Smooth muscle cell (in vitro differentiated cells): Measurements from ENCODE around the gene WDR74. TPM values are rescaled to one million over a fixed set of nuclear protein-coding genes. Genes with fewer than 3 reads are reported as not detected.

Source experiments
- DNase-seq: peaks from one replicate; lab custom pipeline; 2025; ENCODE audit not compliant: unreplicated experiment; lab: John Stamatoyannopoulos, UW
- H2AFZ ChIP-seq: fragments of 200-600 bp; sonication (generic); 2 replicates; pipeline ENCODE4 v1.6.0; 2016; ENCODE audit warnings: antibody characterized with exemption, low read depth, mild to moderate bottlenecking
- H3F3A ChIP-seq: fragments of 200-600 bp; sonication (generic); 2 replicates; pipeline ENCODE4 v1.6.0; 2017; ENCODE audit warnings: antibody characterized with exemption, low read depth
- H3K27ac ChIP-seq: fragments of 200-600 bp; sonication (generic); 2 replicates; pipeline ENCODE4 v1.5.1; 2016; ENCODE audit warnings: low read depth, mild to moderate bottlenecking
- H3K27me3 ChIP-seq: fragments of 200-600 bp; sonication (generic); 2 replicates; pipeline ENCODE4 v1.6.1; 2016; ENCODE audit warnings: low read depth, mild to moderate bottlenecking
- H3K36me3 ChIP-seq: fragments of 200-600 bp; sonication (generic); 2 replicates; pipeline ENCODE4 v1.5.1; 2016; ENCODE audit warnings: low read depth
- H3K4me1 ChIP-seq: fragments of 200-600 bp; sonication (generic); 2 replicates; pipeline ENCODE4 v1.5.1; 2016; ENCODE audit warnings: low read depth
- H3K4me2 ChIP-seq: fragments of 200-600 bp; sonication (generic); 2 replicates; pipeline ENCODE4 v1.6.0; 2016; ENCODE audit warnings: mild to moderate bottlenecking
- H3K4me3 ChIP-seq: fragments of 200-600 bp; sonication (generic); 2 replicates; pipeline ENCODE4 v1.5.1; 2016; ENCODE audit warnings: mild to moderate bottlenecking
- H3K79me2 ChIP-seq: fragments of 200-600 bp; sonication (generic); 2 replicates; pipeline ENCODE4 v1.6.0; 2016; ENCODE audit warnings: low read depth, mild to moderate bottlenecking
- H3K9ac ChIP-seq: fragments of 200-600 bp; sonication (generic); 2 replicates; pipeline ENCODE4 v1.6.0; 2016; ENCODE audit warnings: low read depth
- H3K9me3 ChIP-seq: fragments of 200-600 bp; sonication (generic); replicated peaks from 2 replicates; pipeline ENCODE4 v1.5.1; 2016; ENCODE audit warnings: low read depth
- H4K20me1 ChIP-seq: fragments of 200-600 bp; sonication (generic); 2 replicates; pipeline ENCODE4 v1.6.0; 2016; ENCODE audit warnings: low read depth
- WGBS: methylation state at CpG from one replicate; pipeline ENCODE4 v1.1.7; 2016; ENCODE audit warnings: low lambda C conversion rate; 5-methylcytosine and 5-hydroxymethylcytosine counted together
- polyA plus RNA-seq: library from polyadenylated mRNA; unstranded; fragments of >200 nt; fragmentation: Nextera tagmentation; extraction: Ambion mirVana; gene quantifications from 2 replicates; pipeline ENCODE4 v1.2.1, GENCODE V29; 2016
- total RNA-seq: library from RNA; depleted of rRNA; stranded (reverse); fragments of >200 nt; gene quantifications from 2 replicates; pipeline ENCODE4 v1.2.3, GENCODE V29; 2014
- TF ChIP-seq, protein P1 (sequence below): fragments of 200-600 bp; sonication (generic); IDR thresholded peaks from 2 replicates; pipeline ENCODE4 v1.5.1; 2017; ENCODE audit warnings: borderline replicate concordance, mild to moderate bottlenecking, antibody characterized with exemption; ENCODE audit not compliant: insufficient read depth, poor library complexity, severe bottlenecking

WDR74 gene
- total and polyA plus RNA-seq, 2 experiments from 2014 or later, result 36.6 to 46.1 TPM

DNA sequence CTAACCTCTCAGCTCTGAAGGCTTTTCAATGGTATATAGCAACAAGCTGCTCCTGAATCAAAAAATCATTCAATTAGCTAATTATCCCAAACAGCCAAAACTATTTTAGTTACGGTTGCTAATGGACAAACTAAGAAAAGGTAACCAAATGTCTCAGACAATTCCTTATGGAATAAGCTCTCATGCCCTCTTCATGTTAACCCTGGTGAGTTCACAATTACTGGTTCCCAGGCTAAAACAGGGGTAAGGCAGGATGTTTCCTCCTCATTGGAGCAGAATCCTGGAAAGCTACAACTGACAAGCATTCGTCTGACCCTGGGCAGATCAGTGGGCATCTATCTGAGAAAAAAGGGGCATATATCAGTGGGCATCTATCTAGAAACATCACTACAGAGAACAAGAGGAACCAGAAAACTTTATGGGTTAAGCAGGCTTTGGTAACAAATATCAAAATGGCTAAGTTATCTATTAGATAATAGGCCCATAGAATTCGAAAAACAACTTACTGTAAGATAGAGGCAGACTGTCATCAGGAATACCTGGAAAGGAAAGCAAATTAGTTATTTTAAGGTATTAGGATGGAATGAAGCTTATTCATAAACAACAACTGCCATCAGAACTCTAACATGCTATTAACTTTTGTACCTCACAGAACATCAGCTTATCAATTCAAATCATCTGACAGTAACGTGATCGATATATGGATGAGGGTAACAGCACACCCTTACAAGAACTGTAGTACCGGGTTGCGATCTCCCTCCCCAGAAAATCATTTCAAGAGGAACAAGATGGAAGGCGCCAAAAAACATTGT is 14.8 kb upstream of the WDR74 start:
- WGBS, result 6% methylated on average over 8 of the region's 8 CpGs

DNA sequence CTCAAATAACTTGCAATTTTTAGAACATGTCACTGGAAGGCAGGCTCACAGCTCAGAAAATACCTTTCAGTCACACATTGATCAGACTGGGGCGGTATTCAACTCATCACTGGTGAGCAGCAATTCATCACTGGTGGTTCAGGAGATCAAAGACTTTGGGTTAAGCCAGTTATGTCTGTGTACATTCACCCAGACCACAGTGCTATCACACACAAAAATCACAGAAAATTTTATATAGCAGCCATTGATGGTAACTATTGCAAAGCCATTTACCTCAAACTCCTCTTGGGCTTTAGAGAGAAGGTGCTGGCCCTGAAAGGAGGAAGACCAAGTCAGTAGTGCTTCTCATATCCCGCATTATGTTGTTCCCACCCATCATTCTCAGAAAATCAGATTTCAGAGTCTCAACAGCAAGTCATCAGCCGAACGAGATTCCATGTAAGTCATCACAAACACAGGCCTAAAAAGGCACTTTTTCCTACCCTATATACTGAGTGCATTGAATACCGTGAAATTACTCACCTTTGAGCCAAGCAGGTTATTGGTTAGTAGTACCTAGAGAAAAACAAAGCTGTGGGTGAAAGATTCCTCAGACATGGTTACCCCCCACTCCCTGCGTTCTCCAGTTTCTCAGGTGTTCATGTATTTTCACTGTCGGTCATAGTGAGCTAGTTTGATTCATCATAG is 14.0 kb upstream of the WDR74 start:
- TF ChIP-seq, protein P1, sequence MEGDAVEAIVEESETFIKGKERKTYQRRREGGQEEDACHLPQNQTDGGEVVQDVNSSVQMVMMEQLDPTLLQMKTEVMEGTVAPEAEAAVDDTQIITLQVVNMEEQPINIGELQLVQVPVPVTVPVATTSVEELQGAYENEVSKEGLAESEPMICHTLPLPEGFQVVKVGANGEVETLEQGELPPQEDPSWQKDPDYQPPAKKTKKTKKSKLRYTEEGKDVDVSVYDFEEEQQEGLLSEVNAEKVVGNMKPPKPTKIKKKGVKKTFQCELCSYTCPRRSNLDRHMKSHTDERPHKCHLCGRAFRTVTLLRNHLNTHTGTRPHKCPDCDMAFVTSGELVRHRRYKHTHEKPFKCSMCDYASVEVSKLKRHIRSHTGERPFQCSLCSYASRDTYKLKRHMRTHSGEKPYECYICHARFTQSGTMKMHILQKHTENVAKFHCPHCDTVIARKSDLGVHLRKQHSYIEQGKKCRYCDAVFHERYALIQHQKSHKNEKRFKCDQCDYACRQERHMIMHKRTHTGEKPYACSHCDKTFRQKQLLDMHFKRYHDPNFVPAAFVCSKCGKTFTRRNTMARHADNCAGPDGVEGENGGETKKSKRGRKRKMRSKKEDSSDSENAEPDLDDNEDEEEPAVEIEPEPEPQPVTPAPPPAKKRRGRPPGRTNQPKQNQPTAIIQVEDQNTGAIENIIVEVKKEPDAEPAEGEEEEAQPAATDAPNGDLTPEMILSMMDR, result no peak
- H4K20me1 ChIP-seq, result peaks cover 41% of the 10 kb centered on the region
- H3K9me3 ChIP-seq, result no peaks in the 10 kb centered on the region
- peaks cover 30% of the 10 kb centered on the region for H3K79me2 ChIP-seq
- peaks cover 39% of the 10 kb centered on the region for H3K4me1 ChIP-seq
- 48% methylated on average over 7 of the region's 7 CpGs for WGBS
- H2AFZ ChIP-seq, result no peak overlapping the region
- peaks cover 56% of the 10 kb centered on the region for H3F3A ChIP-seq
- H3K4me2 ChIP-seq, result peak overlapping the region; percentile 88
- peak overlapping the region; percentile 73 for H3K4me3 ChIP-seq
- peak overlapping the region; percentile 51 for H3K27ac ChIP-seq
- no peaks in the 10 kb centered on the region for H3K27me3 ChIP-seq
- DNase-seq, result no peak
- peaks cover 16% of the 10 kb centered on the region for H3K36me3 ChIP-seq
- peak overlapping the region; percentile 75 for H3K9ac ChIP-seq

More for the DNA sequence above, 14.8 kb upstream of the WDR74 start:
- Histone ChIP-seq H3K9me3 (no peaks in the 10 kb centered on the region), H3K4me3 (peak overlapping the region; percentile 73), H3K79me2 (peaks cover 30% of the 10 kb centered on the region), H3F3A (peaks cover 56% of the 10 kb centered on the region), H3K27ac (peak overlapping the region; percentile 51), H3K27me3 (no peaks in the 10 kb centered on the region), H3K4me1 (peaks cover 39% of the 10 kb centered on the region), H4K20me1 (peaks cover 41% of the 10 kb centered on the region), H3K9ac (peak overlapping the region; percentile 75), H3K36me3 (peaks cover 16% of the 10 kb centered on the region), H2AFZ (no peak overlapping the region), H3K4me2 (peak overlapping the region; percentile 88)
- DNase-seq, result no peak
- TF ChIP-seq, protein P1, result no peak

DNA sequence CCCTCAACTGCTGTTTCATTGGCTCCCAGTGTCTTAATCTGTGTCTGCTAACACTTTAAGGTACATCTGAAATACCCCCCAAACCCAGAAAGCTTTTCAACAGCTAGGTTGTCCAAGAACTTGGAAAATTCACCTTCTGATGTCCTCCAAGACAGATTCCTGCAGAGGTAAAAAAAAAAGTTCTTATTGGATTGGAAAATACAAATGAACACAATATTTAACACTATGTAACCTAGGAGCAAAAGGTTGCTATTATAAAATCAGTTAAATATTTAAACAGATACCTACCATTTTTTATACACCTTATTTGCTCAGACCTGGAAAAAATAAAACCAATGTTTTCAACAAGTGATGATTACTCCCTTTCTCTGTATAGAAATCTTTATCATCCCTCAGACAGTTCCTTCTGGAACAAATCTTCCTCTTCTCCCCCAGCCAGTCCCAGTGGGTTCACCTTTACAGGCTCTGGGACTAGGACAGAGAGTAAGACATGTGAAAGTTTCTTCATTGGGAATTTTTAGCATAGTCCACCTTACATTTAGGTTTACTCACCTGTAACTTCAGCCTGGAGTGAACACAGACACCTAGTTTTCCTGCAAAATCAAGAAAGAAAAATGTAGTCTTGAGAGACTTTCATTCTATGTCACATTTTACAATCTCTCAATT is 13.3 kb upstream of the WDR74 start:
- Histone ChIP-seq H3K27ac (peak overlapping the region; percentile 51), H3K4me1 (peaks cover 32% of the 10 kb centered on the region), H3F3A (peaks cover 56% of the 10 kb centered on the region), H3K4me2 (peak overlapping the region; percentile 88), H3K27me3 (no peaks in the 10 kb centered on the region), H3K9me3 (no peaks in the 10 kb centered on the region), H4K20me1 (peaks cover 41% of the 10 kb centered on the region), H3K79me2 (peaks cover 30% of the 10 kb centered on the region), H3K36me3 (peaks cover 16% of the 10 kb centered on the region), H3K9ac (no peak overlapping the region), H2AFZ (no peak overlapping the region), H3K4me3 (no peak overlapping the region)
- TF ChIP-seq, protein P1, result no peak
- no peak for DNase-seq
